ENCODE measurements around the gene HRH2. TPM values are rescaled to one million over a fixed set of nuclear protein-coding genes. Genes with fewer than 3 reads are reported as not detected.
"Not testable (repeated sequence)": the region's sequence is repeated elsewhere in the genome, so short reads cannot be mapped to it uniquely, and the experiment has no call there.

Gene HRH2
- total RNA-seq, 2 experiments from 2014 or later: 8.7 to 10.0 TPM

GRCh38 chr5:175711031-175711430 lies 53.2 kb downstream of the HRH2 start:
- peaks cover 3% of the 10 kb centered on the region for H3K9me3 Mint-ChIP-seq
- no peaks in the 10 kb centered on the region for H3K27me3 Mint-ChIP-seq (ENCODE audit: low read depth)
- H3K27ac Mint-ChIP-seq: no peak overlapping the region
- peaks cover 10% of the 10 kb centered on the region for H3K36me3 Mint-ChIP-seq (ENCODE audit: low read depth)
- intact Hi-C loops (cut with micrococcal nuclease): no loop called here
- CTCF ChIA-PET: interaction anchor here (1.0 to 4.1 kb wide), 3 partner anchors 13 to 177 kb away, joined by 5 to 13 read pairs (median 9); no protein-coding TSS in a partner anchor
- H3K4me1 Mint-ChIP-seq (ENCODE audit: low read depth): no peaks in the 10 kb centered on the region
- DNase-seq: no peak
- H3K4me3 Mint-ChIP-seq: no peak overlapping the region

GRCh38 chr5:175711472-175712312 lies 53.8 kb downstream of the HRH2 start:
- Mint-ChIP-seq H3K27ac (no peak overlapping the region), H3K4me3 (no peak overlapping the region)
- intact Hi-C loops (cut with micrococcal nuclease): no loop called here

GRCh38 chr5:175712313-175712680 lies 54.4 kb downstream of the HRH2 start:
- peaks cover 10% of the 10 kb centered on the region for H3K36me3 Mint-ChIP-seq (ENCODE audit: low read depth)
- CTCF ChIA-PET: interaction anchor here (1.7 to 4.1 kb wide), 2 partner anchors 11 to 15 kb away, joined by 5 to 13 read pairs; no protein-coding TSS in a partner anchor
- DNase-seq: no peak
- H3K9me3 Mint-ChIP-seq: peaks cover 13% of the 10 kb centered on the region
- no peaks in the 10 kb centered on the region for H3K27me3 Mint-ChIP-seq (ENCODE audit: low read depth)
- no peak overlapping the region for H3K27ac Mint-ChIP-seq
- intact Hi-C loops (cut with micrococcal nuclease): no loop called here
- no peaks in the 10 kb centered on the region for H3K4me1 Mint-ChIP-seq (ENCODE audit: low read depth)
- no peak overlapping the region for H3K4me3 Mint-ChIP-seq

More at GRCh38 chr5:175711472-175712312, 53.8 kb downstream of the HRH2 start:
- CTCF ChIA-PET: interaction anchor here (1.0 to 4.1 kb wide), 4 partner anchors 10 to 177 kb away, joined by 5 to 13 read pairs (median 7); no protein-coding TSS in a partner anchor
- H3K36me3 Mint-ChIP-seq (ENCODE audit: low read depth): peaks cover 10% of the 10 kb centered on the region
- no peaks in the 10 kb centered on the region for H3K4me1 Mint-ChIP-seq (ENCODE audit: low read depth)
- DNase-seq: no peak
- no peaks in the 10 kb centered on the region for H3K27me3 Mint-ChIP-seq (ENCODE audit: low read depth)
- H3K9me3 Mint-ChIP-seq: peaks cover 7% of the 10 kb centered on the region

GRCh38 chr5:175712681-175713085 lies 54.8 kb downstream of the HRH2 start:
- H3K27ac Mint-ChIP-seq: no peak overlapping the region
- intact Hi-C loops (cut with micrococcal nuclease): no loop called here
- no peaks in the 10 kb centered on the region for H3K27me3 Mint-ChIP-seq (ENCODE audit: low read depth)
- no peaks in the 10 kb centered on the region for H3K4me1 Mint-ChIP-seq (ENCODE audit: low read depth)
- peaks cover 15% of the 10 kb centered on the region for H3K9me3 Mint-ChIP-seq
- H3K36me3 Mint-ChIP-seq (ENCODE audit: low read depth): peaks cover 10% of the 10 kb centered on the region
- H3K4me3 Mint-ChIP-seq: no peak overlapping the region
- CTCF ChIA-PET: interaction anchor here (1.7 to 4.1 kb wide), 2 partner anchors 11 to 15 kb away, joined by 5 to 13 read pairs; no protein-coding TSS in a partner anchor
- no peak for DNase-seq

- Mint-ChIP-seq H3K4me3 (no peak overlapping the region), H3K4me1 (ENCODE audit: low read depth) (peaks cover 6% of the 10 kb centered on the region), H3K9me3 (peaks cover 15% of the 10 kb centered on the region), H3K27me3 (ENCODE audit: low read depth) (no peaks in the 10 kb centered on the region), H3K27ac (no peak overlapping the region), H3K36me3 (ENCODE audit: low read depth) (peaks cover 6% of the 10 kb centered on the region)
- intact Hi-C loops (cut with micrococcal nuclease): no loop called here
- CTCF ChIA-PET: interaction anchor here (4.1 kb wide), 1 partner anchor 16 kb away, joined by 13 read pairs; no protein-coding TSS in a partner anchor
- no peak for DNase-seq
These were observed 56.1 kb downstream of the HRH2 start for GRCh38 chr5:175713930-175714329.

GRCh38 chr5:175714479-175715085 lies 56.7 kb downstream of the HRH2 start:
- no peak overlapping the region for H3K27ac Mint-ChIP-seq
- intact Hi-C loops (cut with micrococcal nuclease): loop anchor here (5.0 kb wide), 1 partner anchor 237 kb away; the partner anchor contains the start of gene SFXN1
- H3K9me3 Mint-ChIP-seq: peaks cover 15% of the 10 kb centered on the region
- peaks cover 1% of the 10 kb centered on the region for H3K36me3 Mint-ChIP-seq (ENCODE audit: low read depth)
- DNase-seq: no peak
- peaks cover 6% of the 10 kb centered on the region for H3K4me1 Mint-ChIP-seq (ENCODE audit: low read depth)
- CTCF ChIA-PET: interaction anchor here (1.0 to 4.1 kb wide), 2 partner anchors 15 to 17 kb away, joined by 3 to 13 read pairs; no protein-coding TSS in a partner anchor
- no peaks in the 10 kb centered on the region for H3K27me3 Mint-ChIP-seq (ENCODE audit: low read depth)
- H3K4me3 Mint-ChIP-seq: no peak overlapping the region

GRCh38 chr5:175715627-175716522 lies 58.0 kb downstream of the HRH2 start:
- no peak overlapping the region for H3K27ac Mint-ChIP-seq
- intact Hi-C loops (cut with micrococcal nuclease): loop anchor here (5.0 kb wide), 1 partner anchor 239 kb away; the partner anchor contains the start of gene SFXN1
- CTCF ChIA-PET: interaction anchor here (0.6 to 1.0 kb wide), 4 partner anchors 9 to 182 kb away, joined by 3 to 5 read pairs (median 3); no protein-coding TSS in a partner anchor
- no peak overlapping the region for H3K4me3 Mint-ChIP-seq
- peaks cover 1% of the 10 kb centered on the region for H3K36me3 Mint-ChIP-seq (ENCODE audit: low read depth)
- H3K27me3 Mint-ChIP-seq (ENCODE audit: low read depth): no peaks in the 10 kb centered on the region
- peaks cover 15% of the 10 kb centered on the region for H3K9me3 Mint-ChIP-seq
- peaks cover 6% of the 10 kb centered on the region for H3K4me1 Mint-ChIP-seq (ENCODE audit: low read depth)
- DNase-seq: no peak

- no peak overlapping the region for H3K4me3 Mint-ChIP-seq
- no peaks in the 10 kb centered on the region for H3K27me3 Mint-ChIP-seq (ENCODE audit: low read depth)
- H3K36me3 Mint-ChIP-seq (ENCODE audit: low read depth): no peaks in the 10 kb centered on the region
- CTCF ChIA-PET: interaction anchor here (0.6 to 4.1 kb wide), 16 partner anchors 11 to 716 kb away, joined by 3 to 77 read pairs (median 5); no protein-coding TSS in a partner anchor
- H3K27ac Mint-ChIP-seq: no peak overlapping the region
- H3K4me1 Mint-ChIP-seq (ENCODE audit: low read depth): peaks cover 6% of the 10 kb centered on the region
- peaks cover 15% of the 10 kb centered on the region for H3K9me3 Mint-ChIP-seq
- intact Hi-C loops (cut with micrococcal nuclease): loop anchor here (1.0 to 5.0 kb wide), 3 partner anchors 22 to 241 kb away; partner anchors contain the start of gene SFXN1
- DNase-seq: no peak
These were observed 60.0 kb downstream of the HRH2 start for GRCh38 chr5:175717837-175718236.

- Mint-ChIP-seq H3K27ac (no peak overlapping the region), H3K4me3 (no peak overlapping the region), H3K36me3 (ENCODE audit: low read depth) (no peaks in the 10 kb centered on the region), H3K9me3 (peaks cover 15% of the 10 kb centered on the region), H3K27me3 (ENCODE audit: low read depth) (no peaks in the 10 kb centered on the region), H3K4me1 (ENCODE audit: low read depth) (peaks cover 6% of the 10 kb centered on the region)
- intact Hi-C loops (cut with micrococcal nuclease): loop anchor here (1.0 to 5.0 kb wide), 4 partner anchors 22 to 767 kb away; partner anchors contain the start of gene SFXN1
- CTCF ChIA-PET: interaction anchor here (0.7 to 4.1 kb wide), 29 partner anchors 11 to 717 kb away, joined by 3 to 77 read pairs (median 5); no protein-coding TSS in a partner anchor
- DNase-seq: peak; percentile 86
These were observed 60.7 kb downstream of the HRH2 start for GRCh38 chr5:175718401-175719108.

GRCh38 chr5:175719109-175719432 lies 61.2 kb downstream of the HRH2 start:
- not testable (repeated sequence) for DNase-seq; H3K36me3 Mint-ChIP-seq (ENCODE audit: low read depth); H3K4me1 Mint-ChIP-seq (ENCODE audit: low read depth); H3K27ac Mint-ChIP-seq; H3K27me3 Mint-ChIP-seq (ENCODE audit: low read depth); H3K4me3 Mint-ChIP-seq
- peaks cover 13% of the 10 kb centered on the region for H3K9me3 Mint-ChIP-seq
- CTCF ChIA-PET: interaction anchor here (1.1 to 4.1 kb wide), 23 partner anchors 10 to 241 kb away, joined by 3 to 77 read pairs (median 6); no protein-coding TSS in a partner anchor
- intact Hi-C loops (cut with micrococcal nuclease): loop anchor here (1.0 to 5.0 kb wide), 2 partner anchors 242 to 768 kb away; partner anchors contain the start of gene SFXN1

Data from activated naive CD4-positive, alpha-beta T cell treated with anti-CD3 and anti-CD28 coated beads for 36 hours (primary cell).